ENCODE data around the gene RITA1.
A peak's percentile ranks its signal among the peaks of the same experiment; 100 is the strongest.

Gene RITA1, protein sequence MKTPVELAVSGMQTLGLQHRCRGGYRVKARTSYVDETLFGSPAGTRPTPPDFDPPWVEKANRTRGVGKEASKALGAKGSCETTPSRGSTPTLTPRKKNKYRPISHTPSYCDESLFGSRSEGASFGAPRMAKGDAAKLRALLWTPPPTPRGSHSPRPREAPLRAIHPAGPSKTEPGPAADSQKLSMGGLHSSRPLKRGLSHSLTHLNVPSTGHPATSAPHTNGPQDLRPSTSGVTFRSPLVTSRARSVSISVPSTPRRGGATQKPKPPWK

DNA sequence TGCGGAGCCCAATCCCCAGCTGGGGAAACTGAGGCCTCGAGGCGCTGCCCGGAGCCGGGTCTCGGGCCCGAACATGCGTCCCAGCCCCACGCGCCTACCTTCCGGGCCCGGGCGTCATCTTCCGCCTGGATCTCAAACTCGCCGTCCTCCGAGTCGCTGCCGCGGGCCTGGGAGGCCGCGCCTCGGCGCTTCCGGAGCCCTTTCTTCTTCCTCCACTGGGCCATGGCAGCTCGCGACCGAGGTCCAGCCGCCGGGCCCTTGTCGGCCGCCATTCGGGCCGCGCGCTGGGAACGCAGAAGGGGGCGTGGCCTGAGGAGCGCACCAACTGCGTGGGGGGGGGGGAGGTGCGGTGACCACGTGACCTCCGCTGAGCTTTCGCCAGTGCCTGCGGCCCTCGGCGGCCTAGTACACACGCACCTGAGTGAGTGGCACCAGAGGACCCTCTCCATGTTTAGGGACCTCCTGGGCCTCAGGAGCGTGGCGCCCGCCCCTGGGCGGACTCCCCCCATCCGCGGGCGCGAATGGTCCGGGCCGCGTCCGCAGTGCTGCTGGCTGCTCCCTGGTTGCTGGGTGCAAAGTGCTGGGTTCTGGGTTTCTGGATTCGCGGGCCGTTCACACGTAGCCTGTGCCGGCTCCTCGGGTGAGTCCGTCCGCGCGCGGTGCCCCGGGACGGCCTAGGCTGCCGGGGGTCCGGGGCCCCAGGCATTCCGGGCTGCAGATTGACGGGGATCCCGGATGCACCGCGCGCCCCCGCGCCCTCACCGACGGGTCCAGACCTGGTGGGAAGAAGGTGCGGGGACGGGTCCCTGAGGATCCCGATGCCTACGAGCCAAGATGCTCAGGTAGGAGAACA lies at the start of gene RITA1, which contains the start of gene DDX54:
RITA1 (plus strand) TSS at position 542 of the 853 bp plus-strand sequence. CDS start 1,026 bp downstream, outside the sequence.
DDX54 (minus strand) TSS at position 299 of the 853 bp plus-strand sequence; CDS start at position 272, 27 bp downstream.
- POLR2A ChIA-PET: interaction anchor here (0.7 to 2.4 kb wide), 7 partner anchors 36 to 841 kb away, joined by 3 to 7 read pairs (median 3); partner anchors contain the start of gene TPCN1
- TF ChIP-seq, protein P1, sequence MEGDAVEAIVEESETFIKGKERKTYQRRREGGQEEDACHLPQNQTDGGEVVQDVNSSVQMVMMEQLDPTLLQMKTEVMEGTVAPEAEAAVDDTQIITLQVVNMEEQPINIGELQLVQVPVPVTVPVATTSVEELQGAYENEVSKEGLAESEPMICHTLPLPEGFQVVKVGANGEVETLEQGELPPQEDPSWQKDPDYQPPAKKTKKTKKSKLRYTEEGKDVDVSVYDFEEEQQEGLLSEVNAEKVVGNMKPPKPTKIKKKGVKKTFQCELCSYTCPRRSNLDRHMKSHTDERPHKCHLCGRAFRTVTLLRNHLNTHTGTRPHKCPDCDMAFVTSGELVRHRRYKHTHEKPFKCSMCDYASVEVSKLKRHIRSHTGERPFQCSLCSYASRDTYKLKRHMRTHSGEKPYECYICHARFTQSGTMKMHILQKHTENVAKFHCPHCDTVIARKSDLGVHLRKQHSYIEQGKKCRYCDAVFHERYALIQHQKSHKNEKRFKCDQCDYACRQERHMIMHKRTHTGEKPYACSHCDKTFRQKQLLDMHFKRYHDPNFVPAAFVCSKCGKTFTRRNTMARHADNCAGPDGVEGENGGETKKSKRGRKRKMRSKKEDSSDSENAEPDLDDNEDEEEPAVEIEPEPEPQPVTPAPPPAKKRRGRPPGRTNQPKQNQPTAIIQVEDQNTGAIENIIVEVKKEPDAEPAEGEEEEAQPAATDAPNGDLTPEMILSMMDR (IDR thresholded peaks at IDR 0.05; ENCODE audit: control extremely low read depth, extremely low read depth, low read depth, missing control alignments): no peak
- DNase-seq (ENCODE audit: extremely low spot score): peak; percentile 84
- CTCF ChIA-PET: interaction anchor here (0.8 to 3.5 kb wide), 6 partner anchors 10 to 225 kb away, joined by 3 to 23 read pairs (median 7); no protein-coding TSS in a partner anchor

DNA sequence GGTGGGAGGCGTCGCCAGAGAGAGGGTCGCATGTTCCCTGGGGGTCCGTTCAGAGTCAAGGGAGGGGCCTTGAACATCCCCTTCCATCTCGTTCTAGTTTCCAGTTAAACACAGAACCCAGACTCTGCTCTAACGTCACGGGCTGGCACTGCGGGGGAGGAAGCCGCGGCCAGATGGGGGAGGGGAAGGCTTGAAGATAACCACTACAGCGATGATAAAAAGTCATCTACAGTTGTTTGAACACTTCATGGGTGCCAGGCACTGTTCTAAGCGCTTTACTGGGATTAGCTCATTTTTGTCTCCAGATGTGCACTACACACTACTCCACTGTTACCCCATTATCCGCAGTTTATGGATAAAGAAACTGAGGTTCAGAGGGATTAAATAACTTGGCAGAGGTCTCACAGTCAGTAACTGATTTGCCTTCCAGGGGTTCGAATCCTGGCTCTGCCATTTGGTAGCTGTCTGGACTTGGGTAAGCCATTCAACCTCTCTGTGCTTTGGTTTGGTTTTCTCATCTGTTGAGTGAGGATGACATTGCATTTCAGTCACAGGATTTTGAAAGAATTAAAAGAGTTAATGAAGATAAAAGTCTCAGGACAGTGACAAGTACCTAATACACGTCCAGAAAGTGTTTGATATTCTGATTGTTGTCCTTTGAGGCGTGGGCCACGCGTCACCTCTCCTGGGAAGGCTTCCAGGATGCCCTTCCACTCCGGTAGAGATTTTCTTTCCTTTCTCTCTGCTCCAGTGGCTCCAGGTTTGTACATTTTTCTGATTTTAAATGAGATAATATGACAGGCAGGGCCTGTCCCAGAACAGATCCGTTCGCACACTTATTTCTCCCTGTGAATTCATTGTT lies 49.2 kb upstream of the RITA1 start:
- CTCF ChIA-PET: interaction anchor here (0.8 to 6.0 kb wide), 6 partner anchors 9 to 88 kb away, joined by 3 to 41 read pairs (median 4); partner anchors contain the start of gene CFAP73
- POLR2A ChIA-PET: no interaction called here
- no peak for DNase-seq (ENCODE audit: extremely low spot score)
- TF ChIP-seq, protein P1 (IDR thresholded peaks at IDR 0.05; ENCODE audit: control extremely low read depth, extremely low read depth, low read depth, missing control alignments): no peak

DNA sequence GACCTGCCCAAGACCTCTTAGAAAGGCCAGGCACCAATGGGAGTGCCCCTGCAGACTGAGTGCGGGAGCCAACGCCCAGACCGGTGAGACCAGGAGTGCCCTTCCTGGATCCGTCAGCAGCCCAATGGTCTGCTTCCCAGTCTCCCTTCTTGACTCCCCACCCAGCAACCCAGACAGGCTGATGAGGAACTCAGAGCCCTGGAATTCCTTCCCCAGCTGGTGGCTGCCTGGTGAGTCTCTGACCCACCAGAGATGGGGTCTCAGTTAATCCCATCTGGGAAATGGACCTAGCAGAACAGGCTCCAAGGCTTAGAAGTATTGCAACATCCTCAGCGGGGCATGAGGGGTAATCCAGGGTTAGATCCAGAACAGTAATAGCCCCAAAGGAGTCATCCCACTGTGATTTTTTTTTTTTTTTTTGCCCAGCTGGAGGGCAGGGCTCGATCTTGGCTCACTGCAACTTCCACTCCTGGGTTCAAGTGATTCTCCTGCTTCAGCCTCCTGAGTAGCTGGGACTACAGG lies 48.5 kb upstream of the RITA1 start:
- DNase-seq (ENCODE audit: extremely low spot score): no peak
- TF ChIP-seq, protein P1 (IDR thresholded peaks at IDR 0.05; ENCODE audit: control extremely low read depth, extremely low read depth, low read depth, missing control alignments): no peak
- CTCF ChIA-PET: interaction anchor here (0.8 to 3.0 kb wide), 6 partner anchors 9 to 89 kb away, joined by 3 to 21 read pairs (median 4); partner anchors contain the start of gene CFAP73
- POLR2A ChIA-PET: no interaction called here

DNA sequence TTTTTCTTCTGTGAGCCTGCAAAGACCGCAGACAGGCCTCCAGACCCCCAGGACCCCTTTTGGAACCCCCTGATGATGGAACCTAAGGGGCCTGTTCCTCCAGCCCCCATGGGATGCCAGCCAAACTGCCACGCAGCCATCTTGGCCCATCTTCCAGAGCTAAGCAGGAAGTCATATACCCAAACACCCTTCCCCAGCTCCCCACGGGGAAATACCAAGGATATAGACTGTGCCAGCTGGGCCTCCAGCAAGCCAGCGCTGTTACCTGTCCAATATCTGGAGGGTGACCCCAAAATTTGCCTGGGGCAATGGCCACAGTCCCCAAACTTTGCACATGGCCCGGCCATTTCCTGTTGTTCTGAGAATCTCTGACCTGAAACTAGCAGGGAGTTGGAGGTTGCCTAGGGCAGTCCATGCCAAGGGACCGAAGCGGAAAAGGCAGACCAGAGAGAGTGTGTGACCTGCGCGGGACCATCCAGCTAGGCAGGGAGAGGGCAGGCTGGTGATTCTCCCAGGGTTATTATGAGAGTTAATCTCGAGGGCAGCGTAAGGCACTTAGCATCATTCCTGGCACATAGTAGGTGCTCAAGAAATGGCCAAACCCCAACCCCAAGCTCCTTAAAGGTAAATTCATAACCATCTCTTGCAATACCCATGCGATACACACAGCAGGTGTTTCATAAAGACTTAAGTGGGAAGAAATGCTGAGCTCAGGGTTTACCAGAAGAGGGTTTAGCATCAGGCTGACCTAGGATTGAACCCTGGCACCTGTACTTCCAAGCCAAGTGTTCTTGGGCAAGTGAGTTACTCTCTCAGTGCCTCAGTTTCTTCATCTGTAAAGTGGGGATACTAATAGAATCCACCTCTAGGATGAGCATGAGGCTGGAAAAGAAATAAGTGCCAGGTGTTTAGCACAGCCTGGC lies 47.4 kb upstream of the RITA1 start:
- TF ChIP-seq, protein P1 (IDR thresholded peaks at IDR 0.05; ENCODE audit: control extremely low read depth, extremely low read depth, low read depth, missing control alignments): no peak
- DNase-seq (ENCODE audit: extremely low spot score): no peak
- ChIA-PET POLR2A (no interaction called here), CTCF (interaction anchor here (0.9 to 3.0 kb wide), 4 partner anchors 8 to 35 kb away, joined by 3 to 21 read pairs (median 4); no protein-coding TSS in a partner anchor)

DNA sequence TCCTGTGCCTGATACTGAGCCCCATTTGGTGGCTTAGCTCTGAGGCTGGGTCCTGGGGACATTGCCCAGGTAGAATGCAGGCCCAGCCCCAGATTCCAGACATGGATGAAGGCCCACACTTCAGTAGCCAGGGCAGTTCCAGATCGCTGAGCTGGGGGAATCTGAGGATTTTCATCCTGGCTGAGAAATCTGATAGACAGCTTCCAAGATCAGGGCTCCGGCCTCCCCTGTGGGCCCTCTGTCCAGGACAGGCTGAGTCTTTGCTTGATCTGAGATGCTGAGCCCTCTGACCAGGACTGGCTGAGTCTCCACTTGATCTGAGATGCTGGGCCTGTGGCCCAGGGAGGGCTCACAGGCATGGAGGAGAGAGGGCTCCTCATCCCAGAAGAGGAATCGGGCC lies 46.7 kb upstream of the RITA1 start:
- POLR2A ChIA-PET: no interaction called here
- DNase-seq (ENCODE audit: extremely low spot score): no peak
- TF ChIP-seq, protein P1 (IDR thresholded peaks at IDR 0.05; ENCODE audit: control extremely low read depth, extremely low read depth, low read depth, missing control alignments): no peak
- CTCF ChIA-PET: interaction anchor here (1.8 to 3.0 kb wide), 2 partner anchors 14 to 34 kb away, joined by 4 to 21 read pairs; no protein-coding TSS in a partner anchor
